T follicular helper cell (primary cell): ENCODE results near the gene LRWD1.
"Not testable (repeated sequence)": the region's sequence is repeated elsewhere in the genome, so short reads cannot be mapped to it uniquely, and the experiment has no call there.

ENCODE experiments used
- DNase-seq: peaks from one replicate; pipeline ENCODE4 v3.0.0-alpha.2; 2020; ENCODE audit warnings: low read depth

LRWD1 gene

DNA sequence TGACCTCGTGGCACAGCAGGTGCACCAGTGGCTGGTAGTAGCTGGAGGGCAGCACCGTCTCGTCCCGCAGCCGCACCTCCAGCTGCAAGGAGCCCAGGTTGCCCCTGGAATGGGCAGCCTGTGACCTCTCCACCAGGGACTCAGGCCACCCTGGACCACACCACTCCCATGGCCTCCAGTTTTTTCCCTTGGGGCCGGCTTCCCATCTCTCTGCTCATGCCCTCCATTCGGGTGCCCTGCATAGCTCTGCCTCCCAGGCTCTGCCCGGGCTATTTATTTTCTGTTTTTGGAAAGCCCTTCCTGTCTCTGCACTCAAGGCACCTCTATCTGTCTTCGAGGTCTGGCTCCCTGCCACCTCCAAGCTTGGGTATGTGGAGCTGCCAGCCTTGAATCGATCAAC, 32.1 kb downstream of the LRWD1 start:
- not testable (repeated sequence) for DNase-seq

- not testable (repeated sequence) for DNase-seq
Measured at GRCh38 chr7:102497308-102497707, 32.5 kb downstream of the LRWD1 start.

- not testable (repeated sequence) for DNase-seq
Measured at GRCh38 chr7:102498321-102498720, 33.5 kb downstream of the LRWD1 start.

DNA sequence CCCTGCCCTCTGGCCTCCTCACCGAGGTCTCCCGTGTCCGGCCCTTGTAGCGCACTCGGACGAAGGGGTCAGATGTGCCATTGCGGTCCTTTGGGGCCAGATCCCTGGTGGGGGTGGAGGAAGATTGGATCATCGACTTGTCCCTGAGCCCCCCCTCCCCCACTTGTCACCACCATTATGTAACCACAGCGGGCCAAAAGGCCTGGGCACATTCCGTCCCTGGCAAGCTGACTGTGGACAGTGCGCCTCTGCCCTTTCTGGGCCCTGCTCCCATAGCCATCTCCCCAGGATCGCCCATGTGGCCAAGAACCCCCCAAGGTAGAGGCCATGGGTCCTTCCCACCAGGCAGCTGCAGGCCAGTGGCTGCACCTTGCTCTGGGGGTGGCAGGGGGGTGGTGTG, 38.4 kb downstream of the LRWD1 start:
- DNase-seq = not testable (repeated sequence)

GRCh38 chr7:102505298-102506185, 40.8 kb downstream of the LRWD1 start:
- DNase-seq = not testable (repeated sequence)

DNA sequence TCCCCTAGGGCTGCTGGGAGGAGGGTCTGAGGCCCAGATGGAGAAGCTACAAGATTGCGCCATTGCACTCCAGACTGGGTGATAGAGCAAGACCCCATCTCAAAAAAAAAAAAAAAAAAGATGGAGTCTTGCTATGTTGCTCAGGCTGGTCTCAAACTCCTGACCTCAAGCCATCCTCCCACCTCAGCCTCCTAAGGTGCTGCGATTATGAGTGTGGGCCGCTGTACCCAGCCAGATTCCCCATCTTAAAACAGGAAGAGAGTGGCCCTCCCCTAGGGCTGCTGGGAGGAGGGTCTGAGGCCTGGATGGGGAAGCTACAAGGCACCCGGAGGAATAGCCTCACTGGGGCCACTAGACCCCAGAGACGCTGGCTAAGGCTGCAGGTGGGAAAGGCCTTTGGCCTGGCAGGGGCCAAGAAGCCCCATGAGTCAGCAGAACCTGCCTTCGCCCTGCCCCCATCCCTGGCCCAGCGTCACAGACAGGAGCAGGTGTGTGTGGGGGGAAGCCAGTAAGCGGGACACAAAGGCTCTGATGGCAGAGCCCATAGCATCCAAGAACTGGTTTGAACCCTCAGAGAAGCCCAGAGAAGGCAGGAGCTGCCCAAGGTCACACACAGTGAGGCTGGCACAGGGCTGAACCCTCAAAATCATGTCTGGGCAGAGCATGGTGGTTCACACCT, 42.8 kb downstream of the LRWD1 start:
- DNase-seq = not testable (repeated sequence)

DNA sequence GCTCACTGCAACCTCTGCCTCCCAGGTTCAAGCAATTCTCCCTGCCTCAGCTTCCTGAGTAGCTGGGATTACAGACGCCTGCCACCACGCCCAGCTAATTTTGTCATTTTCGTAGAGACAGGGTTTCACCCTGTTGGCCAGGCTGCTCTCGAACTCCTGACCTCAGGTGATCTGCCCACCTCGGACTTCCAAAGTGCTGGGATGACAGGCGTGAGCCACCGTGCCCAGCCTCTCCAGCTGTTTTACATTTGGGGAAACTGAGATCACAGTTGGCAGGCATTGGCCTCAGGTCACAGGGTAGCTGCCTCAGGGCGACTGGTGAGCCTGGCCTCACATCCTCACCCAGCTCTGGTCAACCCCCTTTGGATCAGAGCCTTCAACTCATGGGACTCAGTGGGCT, 45.8 kb downstream of the LRWD1 start:
- DNase-seq = not testable (repeated sequence)

- not testable (repeated sequence) for DNase-seq
Measured at GRCh38 chr7:102511860-102512522, 47.2 kb downstream of the LRWD1 start.

DNA sequence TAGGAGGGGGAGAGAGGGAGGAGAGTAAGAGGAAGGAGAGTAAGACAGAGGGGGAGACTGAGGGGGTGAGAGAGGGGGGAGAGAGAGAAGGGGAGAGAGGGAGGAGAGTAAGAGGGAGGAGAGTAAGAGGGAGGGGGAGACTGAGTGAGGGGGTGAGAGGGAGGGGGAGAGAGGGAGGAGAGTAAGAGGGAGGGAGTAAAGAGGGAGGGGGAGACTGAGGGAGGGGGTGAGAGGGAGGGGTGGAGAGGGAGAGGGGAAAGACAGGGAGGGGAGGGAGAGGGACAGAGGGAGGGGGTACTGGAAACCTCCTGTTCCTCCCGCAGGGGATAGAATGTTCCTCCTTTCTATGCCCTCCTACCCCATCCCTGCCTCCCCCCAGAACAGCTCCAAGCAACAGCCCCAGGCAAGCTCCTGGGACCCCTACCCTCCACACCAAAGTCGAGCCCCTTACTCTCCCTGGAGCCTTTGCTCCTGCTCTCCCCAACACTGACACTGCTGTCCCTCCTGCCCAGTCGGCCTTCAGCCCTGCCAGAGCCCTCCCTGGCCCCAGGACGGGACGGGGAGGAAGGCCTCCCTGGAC, 47.9 kb downstream of the LRWD1 start:
- not testable (repeated sequence) for DNase-seq

DNA sequence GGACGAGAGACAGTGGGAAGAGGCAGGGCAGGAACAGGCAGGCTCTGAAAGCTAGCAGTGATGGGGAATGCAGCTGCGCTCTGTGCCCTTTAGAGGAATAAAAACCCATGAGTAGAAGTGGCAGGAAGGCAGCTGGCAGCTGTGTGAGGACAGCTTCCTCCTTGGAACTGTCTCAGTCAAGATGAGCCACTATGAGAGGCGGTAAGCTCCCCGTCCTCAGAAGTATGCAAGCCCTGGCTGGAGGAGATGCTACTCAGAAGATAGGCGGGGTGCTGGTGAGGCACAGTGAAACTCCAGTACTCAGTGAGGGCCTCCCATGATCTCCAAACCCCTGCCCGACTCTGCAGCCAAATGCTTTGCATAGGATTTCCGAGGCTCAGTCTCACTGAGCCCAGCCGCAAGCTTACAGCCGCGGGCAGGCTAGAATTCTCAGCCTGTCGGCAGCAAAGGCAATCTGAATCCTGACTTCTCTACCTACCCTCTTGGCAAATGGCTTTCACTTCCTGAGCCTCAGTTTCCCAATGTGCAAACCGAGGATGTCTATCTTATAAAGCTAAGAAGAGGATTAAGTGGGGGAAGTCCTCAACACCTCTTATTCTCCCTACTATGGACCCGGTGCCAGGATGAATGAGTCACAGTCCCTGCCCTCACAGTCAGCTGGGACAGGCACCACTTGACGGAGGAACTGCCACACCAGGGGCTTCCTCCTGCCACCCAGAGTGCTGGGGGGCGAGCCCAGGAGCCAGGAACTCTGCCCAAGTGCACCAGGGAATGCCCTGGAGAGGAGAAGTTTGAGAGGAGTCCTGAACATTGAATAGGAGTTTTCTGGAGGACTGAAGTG, 50.3 kb downstream of the LRWD1 start:
- not testable (repeated sequence) for DNase-seq

DNA sequence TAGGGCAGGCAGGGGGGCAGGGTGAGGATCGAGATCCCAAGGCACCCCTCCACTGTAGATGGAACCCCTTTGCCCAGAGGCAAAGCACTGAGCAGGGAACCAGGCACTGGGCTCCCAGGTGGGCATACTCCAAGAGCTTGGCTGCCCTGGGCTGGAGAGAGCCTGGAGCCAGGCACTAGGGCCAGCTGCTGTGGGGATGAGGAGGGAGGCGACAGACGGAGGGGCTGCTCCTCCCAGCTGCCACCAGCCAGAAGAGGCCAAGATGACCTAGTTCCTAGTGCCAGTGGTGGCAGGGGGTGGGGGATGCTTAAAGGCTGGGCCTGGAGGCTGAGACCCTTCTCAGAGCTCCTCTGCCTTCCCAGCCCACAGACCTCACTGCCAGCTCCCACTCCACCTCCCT, 51.1 kb downstream of the LRWD1 start:
- DNase-seq = not testable (repeated sequence)

GRCh38 chr7:102516951-102517350, 52.2 kb downstream of the LRWD1 start:
- not testable (repeated sequence) for DNase-seq

DNA sequence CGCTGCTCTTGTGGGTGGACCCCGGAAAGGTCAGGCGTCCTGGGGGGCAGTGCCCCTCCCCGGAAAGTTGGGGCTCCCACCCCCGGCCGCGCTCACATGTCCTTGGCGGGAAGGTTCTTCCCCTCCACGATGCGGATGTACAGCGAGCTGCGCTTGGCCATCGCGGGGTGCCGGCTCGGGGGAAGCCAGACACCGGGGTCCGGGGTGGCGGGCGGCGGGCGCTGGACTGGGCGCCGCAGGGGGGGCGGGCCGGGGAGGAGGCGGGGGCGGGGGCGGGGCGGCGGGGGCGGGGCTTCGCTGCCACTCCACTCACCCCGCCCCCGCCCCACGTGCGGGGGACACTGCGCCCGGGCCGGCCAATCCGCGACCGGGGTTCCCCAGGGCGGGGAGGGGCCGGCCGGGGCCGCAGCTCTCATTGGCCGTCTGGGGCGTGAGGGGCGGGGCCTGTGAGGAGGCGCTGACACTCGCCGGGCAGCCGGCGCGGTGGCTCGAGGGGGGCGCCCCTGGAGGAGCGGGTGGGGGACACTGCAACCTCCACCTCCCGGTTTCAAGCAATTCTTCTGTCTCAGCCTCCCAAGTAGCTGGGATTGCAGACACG, 52.9 kb downstream of the LRWD1 start, which contains the start of gene RASA4B:
TSS of gene RASA4B (minus strand) at position 228 of the 598 bp plus-strand sequence. CDS start at position 161, 67 bp downstream.
- not testable (repeated sequence) for DNase-seq

DNA sequence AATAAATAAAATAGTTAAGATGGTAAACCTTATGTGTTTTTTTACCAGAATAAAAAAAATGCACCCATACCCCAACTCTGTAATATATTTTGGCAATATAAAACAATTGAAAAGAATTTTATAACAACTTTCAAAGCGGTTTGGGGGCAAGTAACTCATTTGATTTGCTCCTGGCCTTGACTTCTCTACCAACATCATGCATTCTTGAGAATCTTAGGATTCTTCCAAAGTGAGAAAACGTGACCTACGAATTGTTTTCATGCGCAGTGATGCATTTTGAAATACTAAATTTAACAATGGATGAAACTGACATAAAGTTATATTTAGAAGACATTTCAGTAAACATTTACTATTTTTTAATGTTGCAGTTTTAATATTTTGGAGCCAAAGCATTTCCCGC, 56.0 kb downstream of the LRWD1 start:
- DNase-seq = not testable (repeated sequence)
